Calu3 (cell line): ENCODE measurements around the gene PPP2R1B. TPM values are rescaled to one million over a fixed set of nuclear protein-coding genes. Genes with fewer than 3 reads are reported as not detected.

Source experiments
- BruUV-seq: library from RNA; stranded (reverse); fragments of 400-500 nt; replicated peaks from 2 replicates; lab custom pipeline; 2021; lab: Mats Ljungman, UMichigan
- CTCF ChIA-PET: fragments of 300-600 bp; sonication (Branson Sonifier 250); formaldehyde crosslinking; loops from one replicate; lab custom pipeline; 2022; ENCODE audit warnings: antibody characterized with exemption; lab: Charles Lee
- DNase-seq: peaks from one replicate; pipeline ENCODE4 v3.0.0; 2022
- H3K27ac Mint-ChIP-seq: one replicate; pipeline ENCODE4 v1.8.0; 2022; ENCODE audit warnings: mixed read lengths; ENCODE audit not compliant: unreplicated experiment
- H3K27me3 Mint-ChIP-seq: one replicate; pipeline ENCODE4 v1.8.0; 2022; ENCODE audit warnings: mixed read lengths; ENCODE audit not compliant: unreplicated experiment
- H3K36me3 Mint-ChIP-seq: one replicate; pipeline ENCODE4 v1.8.0; 2022; ENCODE audit warnings: mild to moderate bottlenecking, moderate library complexity, mixed read lengths; ENCODE audit not compliant: insufficient read depth, unreplicated experiment
- H3K4me1 Mint-ChIP-seq: one replicate; pipeline ENCODE4 v1.8.0; 2022; ENCODE audit warnings: mild to moderate bottlenecking, low read depth, mixed read lengths; ENCODE audit not compliant: unreplicated experiment
- H3K4me3 Mint-ChIP-seq: one replicate; pipeline ENCODE4 v1.8.0; 2022; ENCODE audit warnings: mild to moderate bottlenecking, low read depth, moderate library complexity, mixed read lengths; ENCODE audit not compliant: unreplicated experiment
- H3K9me3 Mint-ChIP-seq: one replicate; pipeline ENCODE4 v1.8.0; 2022; ENCODE audit warnings: low read depth, mixed read lengths; ENCODE audit not compliant: unreplicated experiment
- CTCF ChIP-seq: fragments of 200-600 bp; IDR thresholded peaks from one replicate; pipeline ENCODE4 v1.8.0; 2022; ENCODE audit warnings: antibody characterized with exemption; ENCODE audit not compliant: unreplicated experiment
- intact Hi-C: fragments of 100-400 bp; cut with micrococcal nuclease; formaldehyde crosslinking; loops from one replicate; pipeline ENCODE4 v1.10.0; 2022; ENCODE audit not compliant: unreplicated experiment
- total RNA-seq: library from RNA; stranded (reverse); gene quantifications from 2 replicates; pipeline ENCODE4 v1.2.3, GENCODE V29; 2022

The PPP2R1B gene
- total RNA-seq, 1 experiment from 2014 or later: 24.0 TPM

GRCh38 chr11:111731821-111732220 is 34.4 kb downstream of the PPP2R1B start:
- Mint-ChIP-seq H3K36me3 (peaks cover 9% of the 10 kb centered on the region), H3K9me3 (no peaks in the 10 kb centered on the region), H3K27ac (no peak overlapping the region), H3K4me3 (no peak overlapping the region), H3K27me3 (no peaks in the 10 kb centered on the region), H3K4me1 (no peaks in the 10 kb centered on the region)
- DNase-seq: no peak
- CTCF ChIA-PET: no interaction called here
- no TSS peak for BruUV-seq
- no peak for TF ChIP-seq CTCF
- intact Hi-C loops: no loop called here

- DNase-seq: no peak
- Mint-ChIP-seq H3K9me3 (no peaks in the 10 kb centered on the region), H3K36me3 (peaks cover 13% of the 10 kb centered on the region), H3K27me3 (no peaks in the 10 kb centered on the region), H3K4me1 (no peaks in the 10 kb centered on the region), H3K27ac (no peak overlapping the region), H3K4me3 (no peak overlapping the region)
- no peak for TF ChIP-seq CTCF
- no TSS peak for BruUV-seq
- intact Hi-C loops: no loop called here
- CTCF ChIA-PET: no interaction called here
Observed at GRCh38 chr11:111730871-111731591, 35.2 kb downstream of the PPP2R1B start.

- Mint-ChIP-seq H3K36me3 (peaks cover 5% of the 10 kb centered on the region), H3K4me3 (no peak overlapping the region), H3K27me3 (no peaks in the 10 kb centered on the region), H3K4me1 (no peaks in the 10 kb centered on the region), H3K9me3 (no peaks in the 10 kb centered on the region), H3K27ac (no peak overlapping the region)
- CTCF ChIA-PET: no interaction called here
- intact Hi-C loops: no loop called here
- no peak for TF ChIP-seq CTCF
- DNase-seq: no peak
- no TSS peak for BruUV-seq
Observed at GRCh38 chr11:111729831-111730311, 36.3 kb downstream of the PPP2R1B start.

- TF ChIP-seq CTCF: no peak
- no peak overlapping the region for H3K27ac Mint-ChIP-seq
- H3K4me1 Mint-ChIP-seq: no peaks in the 10 kb centered on the region
- CTCF ChIA-PET: no interaction called here
- H3K27me3 Mint-ChIP-seq: no peaks in the 10 kb centered on the region
- no peak overlapping the region for H3K4me3 Mint-ChIP-seq
- no TSS peak for BruUV-seq
- no peaks in the 10 kb centered on the region for H3K9me3 Mint-ChIP-seq
- DNase-seq: no peak
- intact Hi-C loops: no loop called here
- peaks cover 5% of the 10 kb centered on the region for H3K36me3 Mint-ChIP-seq
Observed at GRCh38 chr11:111729071-111729830, 36.9 kb downstream of the PPP2R1B start.
